Mammary epithelial cell (primary cell): ENCODE results near the gene KRIT1.

Experiments
- CTCF ChIP-seq, 2 donors: IDR thresholded peaks in 1 of 2; conservative IDR thresholded peaks in 1 of 2; 2 replicates each; pipeline ENCODE4 v1.5.1; 2011 to 2012; ENCODE audit warnings: inconsistent platforms in 2 of 2, low read length in 2 of 2, mild to moderate bottlenecking in 2 of 2, control low read depth in 1 of 2, low read depth in 1 of 2; ENCODE audit not compliant: insufficient read depth in 1 of 2; ENCODE audit errors: extremely low read depth in 1 of 2
- EZH2 ChIP-seq: IDR thresholded peaks from 2 replicates; pipeline ENCODE4 v1.6.1; 2012; ENCODE audit warnings: low read length, inconsistent platforms, borderline replicate concordance

- TF ChIP-seq CTCF (conservative IDR thresholded peaks at IDR 0.05 in 1 of 2, IDR thresholded peaks at IDR 0.05 in 1 of 2; ENCODE audit: extremely low read depth in 1 of 2, insufficient read depth in 1 of 2, low read depth in 1 of 2, low read length in 2 of 2) (no peak), EZH2 (no peak)
Observed at GRCh38 chr7:92255308-92255707, 9.6 kb upstream of the KRIT1 start.
